ENCODE data around the gene HSPA1L.
"Not testable (repeated sequence)": the region's sequence is repeated elsewhere in the genome, so short reads cannot be mapped to it uniquely, and the experiment has no call there.

HSPA1L gene

DNA sequence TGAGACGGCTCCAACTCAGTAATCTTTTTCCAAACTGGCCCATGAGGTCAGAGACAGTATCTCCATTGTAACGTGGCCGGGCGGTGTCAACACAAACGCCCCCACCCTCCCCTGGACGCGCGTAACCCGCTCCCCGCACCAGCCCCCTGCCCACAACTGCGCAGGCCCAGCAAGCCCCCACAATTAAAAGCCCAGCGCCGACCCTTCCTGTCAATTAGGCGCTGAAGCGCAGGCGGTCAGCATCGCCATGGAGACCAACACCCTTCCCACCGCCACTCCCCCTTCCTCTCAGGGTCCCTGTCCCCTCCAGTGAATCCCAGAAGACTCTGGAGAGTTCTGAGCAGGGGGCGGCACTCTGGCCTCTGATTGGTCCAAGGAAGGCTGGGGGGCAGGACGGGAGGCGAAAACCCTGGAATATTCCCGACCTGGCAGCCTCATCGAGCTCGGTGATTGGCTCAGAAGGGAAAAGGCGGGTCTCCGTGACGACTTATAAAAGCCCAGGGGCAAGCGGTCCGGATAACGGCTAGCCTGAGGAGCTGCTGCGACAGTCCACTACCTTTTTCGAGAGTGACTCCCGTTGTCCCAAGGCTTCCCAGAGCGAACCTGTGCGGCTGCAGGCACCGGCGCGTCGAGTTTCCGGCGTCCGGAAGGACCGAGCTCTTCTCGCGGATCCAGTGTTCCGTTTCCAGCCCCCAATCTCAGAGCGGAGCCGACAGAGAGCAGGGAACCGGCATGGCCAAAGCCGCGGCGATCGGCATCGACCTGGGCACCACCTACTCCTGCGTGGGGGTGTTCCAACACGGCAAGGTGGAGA is at the start of gene HSPA1L, which contains the start of gene HSPA1A:
HSPA1L (minus strand) TSS at position 259 of the 814 bp plus-strand sequence. CDS start 3,311 bp downstream, outside the sequence.
HSPA1A (plus strand) TSS at position 519 of the 814 bp plus-strand sequence; CDS start at position 733, 214 bp downstream.
- peak; percentile 96 for DNase-seq

DNA sequence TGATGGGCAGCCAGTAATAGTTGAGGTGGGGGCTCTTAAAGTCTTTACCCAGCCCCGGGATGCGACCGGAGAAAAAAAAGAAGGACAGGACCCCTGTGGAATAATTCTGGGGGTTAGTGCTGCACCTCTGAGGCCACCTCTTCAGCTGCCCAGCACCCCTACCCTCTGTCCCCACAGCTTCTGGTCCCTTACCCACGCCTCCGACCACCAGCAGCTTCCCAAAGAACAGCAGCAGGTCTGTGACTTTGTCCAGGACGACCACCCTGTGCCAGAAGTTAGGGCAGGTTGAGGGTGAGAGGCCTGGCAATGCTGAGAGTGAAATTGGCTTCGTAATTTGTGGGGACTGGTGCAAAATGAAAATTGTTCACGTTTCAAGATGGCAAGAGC is 49.7 kb upstream of the HSPA1L start:
- DNase-seq, result no peak

DNA sequence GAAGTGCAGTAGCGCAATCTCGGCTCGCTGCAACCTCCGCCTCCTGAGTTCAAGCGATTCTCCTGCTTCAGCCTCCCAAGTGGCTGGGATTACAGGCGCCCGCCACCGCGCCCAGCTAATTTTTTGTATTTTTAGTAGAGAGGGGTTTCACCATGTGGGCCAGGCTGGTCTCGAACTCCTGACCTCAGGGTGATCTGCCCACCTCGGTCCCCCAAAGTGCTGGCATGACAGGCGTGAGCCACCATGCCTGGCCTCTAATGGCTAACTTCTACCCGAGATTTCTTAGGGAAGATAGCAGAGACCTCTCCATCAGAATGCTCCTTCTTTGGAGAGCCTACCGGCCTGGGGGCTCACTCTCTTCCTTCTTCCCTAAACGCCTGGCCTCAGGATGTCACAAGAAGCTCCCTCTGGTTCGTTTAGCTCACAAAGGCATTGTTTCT is 49.1 kb upstream of the HSPA1L start:
- not testable (repeated sequence) for DNase-seq

DNA sequence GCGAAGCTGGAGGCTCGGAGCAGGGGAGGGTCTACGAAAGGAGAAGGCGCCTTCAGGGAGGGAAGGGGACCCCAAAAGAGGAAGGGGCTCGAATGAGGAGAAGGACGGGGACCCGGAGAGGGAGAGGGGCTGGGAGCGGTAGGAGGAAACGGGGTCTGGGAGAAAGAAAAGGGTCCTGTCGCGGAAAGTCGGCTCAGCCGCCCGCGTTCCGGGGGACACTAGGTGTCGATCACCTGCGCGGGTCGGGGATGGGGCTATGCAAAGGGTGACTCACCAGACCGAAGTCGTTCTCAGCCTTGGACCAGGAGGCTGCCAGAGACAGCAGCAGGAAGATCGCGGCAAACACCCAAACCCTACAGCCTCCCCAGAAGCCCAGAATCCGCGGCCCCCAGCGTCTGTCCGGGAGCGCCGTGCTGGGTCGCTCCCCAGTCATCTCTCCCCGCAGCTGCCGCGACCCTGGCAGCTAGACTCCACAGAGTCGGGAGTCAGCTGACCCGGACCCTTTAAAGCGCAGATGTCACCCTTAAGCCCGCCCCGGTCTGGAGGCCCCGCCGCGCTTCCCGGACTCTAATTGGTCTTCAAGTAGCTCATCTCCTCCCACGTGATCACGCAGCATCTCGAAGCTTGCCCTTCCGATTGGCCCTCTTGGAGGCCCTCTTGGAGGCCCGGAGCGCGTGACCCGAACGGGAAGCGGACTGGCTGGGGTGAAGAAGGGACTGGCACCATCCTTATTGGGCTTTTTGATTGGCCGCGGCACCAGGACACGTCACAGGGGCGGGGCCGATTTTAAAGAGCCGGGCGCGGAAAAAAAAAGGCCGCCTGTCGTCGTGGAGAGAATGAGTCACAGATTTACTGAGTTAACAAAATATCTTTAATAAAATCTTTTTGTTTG is 47.5 kb upstream of the HSPA1L start, which contains the start of gene NEU1:
NEU1 (minus strand) TSS at position 478 of the 892 bp plus-strand sequence; CDS start at position 433, 45 bp downstream.
- DNase-seq, result peak; percentile 100

DNA sequence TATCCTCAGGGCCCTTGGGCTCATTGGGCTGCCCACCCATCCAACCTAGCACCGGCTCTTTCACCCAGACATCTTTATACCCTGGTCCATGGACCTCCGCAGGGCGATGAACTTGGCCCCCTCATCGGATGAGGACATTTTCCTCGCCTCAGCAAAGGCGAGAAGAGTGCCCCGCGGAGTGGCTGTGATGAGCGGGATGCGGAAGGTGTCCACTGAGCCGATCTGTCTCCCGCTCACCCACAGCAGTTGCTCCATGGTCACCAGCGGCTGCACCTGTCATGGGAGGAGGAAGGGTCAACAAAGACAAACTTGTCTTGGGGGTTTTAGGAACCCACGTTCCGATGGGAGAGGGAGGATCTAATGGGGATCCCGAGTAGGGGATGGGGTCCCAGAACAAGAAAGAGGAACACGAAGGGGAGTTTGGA is 46.8 kb upstream of the HSPA1L start:
- DNase-seq, result no peak

DNA sequence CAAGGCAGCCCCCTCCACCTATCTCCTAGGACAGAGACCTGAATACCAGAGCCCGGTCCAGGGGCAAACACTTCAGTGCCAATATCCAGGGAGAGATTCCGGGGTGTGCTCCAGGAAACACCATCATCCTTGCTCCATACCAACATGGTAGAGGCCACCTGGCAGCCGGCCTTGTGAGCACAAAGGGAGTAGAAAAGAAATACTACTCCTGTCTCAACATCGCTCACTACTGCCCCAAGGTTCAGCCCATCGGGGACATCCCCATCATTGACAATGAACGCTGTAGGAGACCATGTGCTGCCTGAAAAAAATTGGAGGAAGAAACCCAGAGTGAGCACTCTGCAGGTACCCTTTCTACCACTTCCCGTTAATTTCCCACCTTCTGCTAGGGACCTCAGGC is 46.1 kb upstream of the HSPA1L start:
- no peak for DNase-seq

DNA sequence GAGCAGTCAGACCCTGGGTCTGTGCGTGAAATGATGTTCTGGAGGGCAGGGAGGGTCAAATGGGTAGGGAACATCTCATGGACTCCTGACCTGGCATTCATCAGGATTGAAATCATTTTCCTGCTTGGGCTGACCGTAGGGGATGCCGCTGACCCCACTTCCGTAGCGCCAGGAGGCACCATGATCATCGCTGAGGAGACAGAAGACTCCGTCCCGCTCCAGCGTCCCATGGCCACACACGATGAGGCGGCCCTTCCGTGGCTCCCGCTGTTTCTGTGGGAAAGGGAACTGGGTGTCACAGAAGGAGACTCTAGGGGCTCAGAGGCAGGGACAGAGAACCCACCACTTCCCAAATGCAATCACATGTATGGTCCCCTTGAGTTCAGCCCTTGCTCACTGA is 45.3 kb upstream of the HSPA1L start:
- DNase-seq, result no peak

DNA sequence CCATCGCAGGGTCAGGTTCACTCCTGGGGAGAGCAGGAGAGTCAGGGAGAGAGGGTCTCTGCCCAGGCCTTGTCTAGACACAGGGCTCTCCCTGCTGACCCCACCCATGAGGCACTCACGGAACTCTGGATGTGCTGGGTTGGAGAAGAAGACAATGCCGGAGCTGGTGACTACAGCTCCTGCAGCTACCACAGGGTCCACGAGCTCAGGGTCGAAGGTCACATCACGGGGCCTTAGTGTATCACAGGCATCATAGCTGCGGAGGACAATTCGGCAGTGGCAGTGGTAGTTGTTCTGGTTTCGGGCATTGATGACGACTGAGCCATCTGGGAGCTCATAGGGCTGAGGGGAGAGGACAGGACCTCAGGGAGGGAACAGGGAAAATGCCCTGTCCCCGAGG is 44.8 kb upstream of the HSPA1L start:
- DNase-seq, result no peak

DNA sequence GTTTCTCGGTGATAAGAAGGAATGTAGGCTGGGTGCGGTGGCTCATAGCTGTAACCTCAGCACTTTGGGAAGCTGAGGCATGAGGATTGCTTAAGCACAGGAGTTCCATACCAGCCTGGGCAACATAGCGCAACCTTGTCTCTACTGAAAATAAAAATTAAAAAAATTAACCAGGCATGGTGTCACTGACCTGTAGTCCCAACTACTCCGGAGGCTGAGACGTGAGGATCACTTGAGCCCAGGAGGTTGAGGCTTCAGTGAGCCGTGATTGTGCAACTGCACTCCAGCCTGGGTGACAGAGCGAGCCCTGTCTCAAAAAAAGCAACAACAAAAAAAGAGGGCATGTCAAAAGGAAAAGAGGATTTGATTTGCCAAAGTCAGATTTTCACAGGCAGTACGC is 43.6 kb upstream of the HSPA1L start:
- DNase-seq, result no peak

DNA sequence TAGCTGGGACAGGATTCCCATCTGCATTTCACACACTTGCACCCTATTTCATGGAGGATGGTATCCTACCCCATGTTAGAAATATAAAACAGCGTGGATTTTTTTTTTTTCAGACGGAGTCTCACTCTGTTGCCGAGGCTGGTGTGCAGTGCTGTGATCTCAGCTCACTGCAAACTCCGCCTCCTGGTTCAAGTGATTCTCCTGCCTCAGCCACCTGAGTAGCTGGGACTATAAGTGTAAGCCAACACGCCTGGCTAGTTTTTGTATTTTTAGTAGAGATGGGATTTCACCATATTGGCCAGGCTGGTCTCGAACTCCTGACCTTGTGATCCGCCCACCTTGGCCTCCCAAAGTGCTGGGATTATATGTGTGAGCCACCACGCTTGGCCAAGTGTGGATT is 42.7 kb upstream of the HSPA1L start:
- not testable (repeated sequence) for DNase-seq

DNA sequence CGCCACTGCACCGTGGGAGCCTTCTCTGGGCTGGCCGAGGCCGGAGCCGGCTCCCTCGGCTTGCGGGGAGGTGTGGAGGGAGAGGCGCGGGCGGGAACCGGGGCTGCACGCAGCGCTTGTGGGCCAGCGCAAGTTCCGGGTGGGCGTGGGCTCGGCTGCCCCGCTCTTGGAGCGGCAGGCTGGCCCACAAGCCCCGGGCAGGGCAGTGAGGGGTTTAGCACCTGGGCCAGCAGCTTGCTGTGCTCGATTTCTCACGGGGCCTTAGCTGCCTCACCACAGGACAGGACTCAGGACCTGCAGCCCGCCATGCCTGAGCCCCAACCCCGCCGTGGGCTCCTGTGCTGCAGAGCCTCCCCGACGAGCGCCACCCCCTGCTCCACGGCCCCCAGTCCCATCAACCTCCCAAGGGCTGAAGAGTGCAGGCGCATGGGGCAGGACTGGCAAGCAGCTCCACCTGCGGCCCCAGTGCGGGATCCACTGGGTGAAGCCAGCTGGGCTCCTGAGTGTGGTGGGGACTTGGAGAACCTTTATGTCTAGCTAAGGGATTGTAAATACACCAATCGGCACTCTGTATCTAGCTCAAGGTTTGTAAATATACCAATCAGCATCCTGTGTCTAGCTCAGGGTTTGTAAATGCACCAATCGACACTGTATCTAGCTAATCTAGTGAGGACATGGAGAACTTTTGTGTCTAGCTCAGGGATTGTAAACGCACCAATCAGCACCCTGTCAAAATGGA is 37.1 kb upstream of the HSPA1L start:
- DNase-seq, result not testable (repeated sequence)

DNA sequence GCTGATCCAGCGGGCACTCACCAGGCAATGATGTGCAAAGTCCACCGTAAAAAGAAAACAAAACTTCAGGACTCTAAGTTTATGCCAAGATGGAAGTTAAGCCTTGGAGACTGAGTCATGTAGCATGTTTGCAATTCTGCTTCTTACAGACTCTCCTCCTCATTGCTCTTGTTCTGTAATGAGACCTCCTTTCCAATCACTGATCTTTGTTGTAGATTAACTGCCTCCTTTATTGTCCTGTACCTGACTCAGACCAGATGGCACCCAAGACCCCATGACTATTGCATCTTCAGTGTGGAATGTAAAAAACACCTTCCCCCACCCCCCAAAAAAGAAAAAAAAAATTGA is 36.4 kb upstream of the HSPA1L start:
- DNase-seq, result no peak

DNA sequence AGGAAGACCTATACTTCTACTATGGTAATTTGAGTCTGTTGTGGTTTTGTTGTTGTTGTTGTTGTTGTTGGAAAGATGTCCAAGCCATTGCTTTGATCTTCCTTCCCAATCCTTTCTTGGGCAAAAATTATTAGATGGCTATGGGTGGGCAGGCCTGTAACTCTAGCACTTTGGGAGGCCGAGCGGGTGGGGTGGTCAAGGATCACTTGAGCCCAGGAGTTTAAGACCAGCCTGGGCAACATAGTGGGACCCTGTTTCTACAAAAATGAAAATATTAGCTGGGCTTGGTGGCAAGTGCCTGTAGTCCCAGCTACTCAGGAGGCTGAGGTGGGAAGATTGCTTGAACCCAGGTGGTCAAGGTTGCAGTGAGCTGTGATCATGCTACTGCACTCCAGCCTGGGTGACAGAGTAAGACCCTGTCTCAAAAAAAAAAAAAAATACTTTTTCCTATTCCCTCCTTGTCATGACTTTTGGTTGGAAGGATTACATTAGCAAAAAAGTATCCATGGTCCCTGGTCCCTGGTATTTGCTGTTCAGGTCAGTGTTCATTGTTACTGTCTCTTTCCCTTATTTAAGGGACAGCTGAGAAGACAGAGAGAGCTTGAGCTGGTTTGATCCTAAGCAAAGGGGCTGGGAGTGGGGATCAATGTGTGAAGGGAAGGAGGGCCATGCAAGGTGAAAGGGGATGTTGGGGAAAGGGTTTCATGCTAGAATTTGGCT is 35.8 kb upstream of the HSPA1L start:
- DNase-seq, result no peak

DNA sequence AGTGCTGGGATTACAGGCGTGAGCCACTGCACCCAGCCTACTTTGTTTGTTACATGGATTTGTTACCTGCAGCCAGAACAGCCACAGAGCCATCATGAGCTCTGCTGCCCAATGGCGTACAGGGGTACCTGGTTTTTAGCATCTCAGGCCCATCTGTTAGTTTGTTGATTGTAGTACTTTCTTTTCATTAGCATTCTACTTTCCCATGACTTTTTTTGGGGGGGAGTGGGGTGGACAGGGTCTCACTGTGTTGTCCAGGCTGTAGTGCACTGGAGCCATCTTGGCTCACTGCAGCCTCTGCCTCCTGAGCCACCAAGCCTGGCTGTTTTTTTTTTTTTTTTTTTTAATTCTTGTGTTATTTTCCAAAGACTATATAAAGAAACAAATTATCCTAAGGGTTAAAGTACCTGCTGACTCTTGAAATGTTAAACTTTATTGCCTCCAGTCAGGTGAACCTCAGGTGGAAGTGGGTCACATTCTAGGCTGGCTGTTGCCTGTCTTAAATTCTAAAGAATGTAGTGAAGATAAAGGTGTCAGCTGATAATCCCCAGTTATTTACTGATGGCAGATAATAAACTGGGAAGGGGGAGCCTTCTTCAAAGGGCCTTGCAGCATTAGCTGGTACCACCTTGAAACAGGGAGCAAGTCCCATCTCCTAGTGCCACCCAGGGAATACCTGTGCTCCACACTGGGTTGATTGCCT is 32.3 kb upstream of the HSPA1L start:
- no peak for DNase-seq

DNA sequence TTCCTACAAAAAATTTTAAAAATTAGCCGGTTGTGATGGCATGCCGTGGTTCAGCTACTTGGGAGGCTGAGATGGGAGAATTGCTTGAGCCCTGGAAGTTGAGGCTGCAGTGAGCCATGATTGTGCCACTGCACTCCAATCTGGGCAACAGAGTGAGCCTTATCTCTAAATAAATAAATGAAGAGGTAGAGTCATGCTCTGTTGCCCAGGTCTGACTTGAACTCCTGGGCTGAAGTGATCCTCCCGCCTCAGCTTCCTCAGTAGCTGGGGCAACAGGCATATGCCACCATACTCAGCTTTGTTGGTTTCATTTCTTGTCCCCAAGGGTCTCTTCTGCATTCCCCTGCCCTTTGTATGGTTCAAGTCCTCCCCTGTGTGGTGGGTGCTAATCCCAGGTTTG is 29.4 kb upstream of the HSPA1L start:
- no peak for DNase-seq

DNA sequence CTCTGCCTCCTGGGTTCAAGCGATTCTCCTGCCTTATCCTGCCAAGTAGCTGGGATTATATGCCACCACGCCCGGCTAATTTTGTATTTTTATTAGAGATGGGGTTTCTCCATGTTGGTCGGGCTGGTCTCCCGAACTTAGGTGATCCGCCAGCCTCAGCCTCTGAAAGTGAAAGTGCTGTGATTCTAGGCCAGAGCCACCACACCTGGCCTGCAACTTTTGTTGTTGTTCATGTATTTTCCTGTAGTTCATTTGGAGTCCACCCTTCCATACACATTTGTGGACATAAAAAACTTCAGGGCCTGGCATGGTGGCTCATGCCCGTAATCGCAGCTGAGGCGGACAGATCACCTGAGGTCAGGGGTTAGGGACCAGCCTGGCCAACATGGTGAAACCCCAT is 27.0 kb upstream of the HSPA1L start:
- no peak for DNase-seq

DNA sequence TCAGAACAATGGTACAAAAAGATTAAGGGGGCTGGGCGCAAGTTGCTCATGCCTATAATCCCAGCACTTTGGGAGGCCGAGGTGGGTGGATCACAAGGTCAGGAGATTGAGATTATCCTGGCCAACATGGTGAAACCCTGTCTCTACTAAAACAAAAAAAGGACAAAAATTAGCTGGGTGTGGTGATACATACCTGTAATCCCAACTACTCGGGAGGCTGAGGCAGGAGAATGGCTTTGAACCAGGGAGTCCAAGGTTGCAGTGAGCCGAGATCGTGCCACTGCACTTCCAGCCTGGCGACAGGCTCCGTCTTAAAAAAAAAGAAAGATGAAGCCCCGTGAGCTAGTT is 24.7 kb upstream of the HSPA1L start:
- DNase-seq, result not testable (repeated sequence)

DNA sequence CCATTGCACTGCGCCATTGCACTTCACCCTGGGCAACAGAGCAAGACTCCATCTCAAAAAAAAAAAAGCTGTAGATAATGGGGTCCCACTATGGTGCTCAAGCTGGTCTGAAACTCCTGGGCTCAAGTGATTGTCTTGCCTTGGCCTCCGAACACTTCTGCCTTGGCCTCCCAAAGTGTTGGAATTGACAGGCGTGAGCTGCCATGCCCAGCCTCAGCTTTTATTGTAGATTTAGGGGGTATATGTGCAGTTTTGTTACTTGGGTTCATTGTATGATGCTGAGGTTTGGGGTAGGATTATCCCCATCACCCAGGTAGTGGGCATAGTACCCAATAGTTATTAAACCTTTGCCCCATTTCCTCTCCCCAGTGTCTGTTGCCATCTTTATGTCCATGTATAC is 23.9 kb upstream of the HSPA1L start:
- no peak for DNase-seq

DNA sequence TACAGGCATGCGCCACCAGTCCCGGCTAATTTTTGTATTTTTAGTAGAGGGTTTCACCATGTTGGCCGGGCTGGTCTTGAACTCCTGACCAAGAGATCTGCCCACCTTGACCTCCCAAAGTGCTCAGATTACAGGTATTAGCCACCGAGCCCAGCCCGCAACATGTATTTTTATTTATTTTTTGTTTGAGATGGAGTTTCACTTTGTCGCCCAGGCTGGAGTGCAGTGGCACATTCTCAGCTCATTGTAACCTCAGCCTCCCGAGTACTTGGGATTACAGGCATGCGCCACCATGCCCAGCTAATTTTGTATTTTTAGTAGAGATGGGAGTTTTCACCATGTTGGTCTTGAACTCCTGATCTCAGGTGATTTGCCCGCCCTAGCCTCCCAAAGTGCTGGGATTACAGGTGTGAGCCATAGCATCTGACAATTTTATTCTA is 23.1 kb upstream of the HSPA1L start:
- not testable (repeated sequence) for DNase-seq

DNA sequence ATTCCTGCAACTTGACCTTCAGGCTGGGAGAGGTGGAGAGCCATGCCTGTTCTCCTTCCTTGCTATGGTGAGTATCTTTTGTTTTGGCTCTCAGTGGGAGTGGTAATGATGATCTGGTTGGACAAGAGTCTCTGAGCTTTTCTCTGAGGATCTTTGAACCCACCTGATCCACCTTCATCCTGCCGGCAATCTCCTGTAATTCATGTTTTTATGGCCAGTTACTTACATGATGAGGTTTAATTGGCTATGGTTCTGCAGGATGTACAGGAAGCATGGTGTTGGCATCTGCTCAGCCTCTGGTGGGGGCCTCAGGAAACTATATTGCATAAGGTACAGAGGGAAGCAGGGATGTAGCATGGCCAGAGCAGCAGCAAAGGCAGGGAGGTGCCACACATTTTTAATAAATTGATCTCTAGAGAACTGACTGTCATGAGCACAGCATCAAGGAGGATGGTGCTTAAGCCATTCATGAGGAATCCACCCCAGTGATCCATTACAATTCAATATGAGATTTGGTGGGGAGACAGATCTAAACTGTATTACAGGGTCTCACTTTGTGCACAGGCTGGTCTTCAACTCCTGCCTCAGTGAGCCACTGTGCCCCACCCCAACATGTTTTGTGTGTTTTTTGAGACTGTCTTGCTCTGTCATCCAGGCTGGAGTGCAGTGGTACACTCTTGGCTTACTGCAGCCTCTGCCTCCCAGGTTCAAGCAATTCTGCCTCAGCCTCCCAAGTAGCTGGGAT is 22.5 kb upstream of the HSPA1L start:
- no peak for DNase-seq

Data from NCI-H1105 (cell line).